HG03196 (cell line): Measurements from ENCODE around the gene TRMT44.
"Not testable (repeated sequence)": the region's sequence is repeated elsewhere in the genome, so short reads cannot be mapped to it uniquely, and the experiment has no call there.

Experiments
- ATAC-seq: cut with Tn5 transposase; IDR thresholded peaks from one replicate; pipeline ENCODE4 v1.9.1; 2021; ENCODE audit not compliant: unreplicated experiment

TRMT44 gene

GRCh38 chr4:8491478-8491877 is 50.9 kb downstream of the TRMT44 start:
- ATAC-seq: not testable (repeated sequence)

GRCh38 chr4:8492174-8492573 is 51.6 kb downstream of the TRMT44 start:
- no peak for ATAC-seq

- ATAC-seq: no peak
Observed at GRCh38 chr4:8493484-8493883, 52.9 kb downstream of the TRMT44 start.

- no peak for ATAC-seq
Observed at GRCh38 chr4:8494218-8494617, 53.6 kb downstream of the TRMT44 start.

GRCh38 chr4:8494983-8495548 is 54.5 kb downstream of the TRMT44 start:
- no peak for ATAC-seq

GRCh38 chr4:8495803-8496202 is 55.2 kb downstream of the TRMT44 start:
- ATAC-seq: no peak

GRCh38 chr4:8497762-8498161 is 57.2 kb downstream of the TRMT44 start:
- no peak for ATAC-seq

GRCh38 chr4:8500966-8501365 is 60.4 kb downstream of the TRMT44 start:
- no peak for ATAC-seq

- no peak for ATAC-seq
Observed at GRCh38 chr4:8501781-8502180, 61.2 kb downstream of the TRMT44 start.

- ATAC-seq: no peak
Observed at GRCh38 chr4:8502371-8502770, 61.8 kb downstream of the TRMT44 start.

GRCh38 chr4:8502836-8503585 is 62.4 kb downstream of the TRMT44 start:
- ATAC-seq: no peak

- no peak for ATAC-seq
Observed at GRCh38 chr4:8503801-8504200, 63.2 kb downstream of the TRMT44 start.

GRCh38 chr4:8504279-8505007 is 63.9 kb downstream of the TRMT44 start:
- no peak for ATAC-seq

GRCh38 chr4:8505229-8505628 is 64.7 kb downstream of the TRMT44 start:
- no peak for ATAC-seq

GRCh38 chr4:8506006-8506372 is 65.4 kb downstream of the TRMT44 start:
- ATAC-seq: no peak

- ATAC-seq: no peak
Observed at GRCh38 chr4:8506373-8507195, 66.0 kb downstream of the TRMT44 start.

- no peak for ATAC-seq
Observed at GRCh38 chr4:8507196-8507570, 66.6 kb downstream of the TRMT44 start.

- ATAC-seq: no peak
Observed at GRCh38 chr4:8507624-8508023, 67.0 kb downstream of the TRMT44 start.

- ATAC-seq: no peak
Observed at GRCh38 chr4:8508266-8508665, 67.7 kb downstream of the TRMT44 start.

- no peak for ATAC-seq
Observed at GRCh38 chr4:8508740-8509139, 68.2 kb downstream of the TRMT44 start.

- no peak for ATAC-seq
Observed at GRCh38 chr4:8509311-8509950, 68.9 kb downstream of the TRMT44 start.
